ENCODE data around the gene CYP4B1. TPM values are rescaled to one million over a fixed set of nuclear protein-coding genes. Genes with fewer than 3 reads are reported as not detected.
"Not testable (repeated sequence)": the region's sequence is repeated elsewhere in the genome, so short reads cannot be mapped to it uniquely, and the experiment has no call there.

CYP4B1 gene
- total RNA-seq, 4 donors from 2014 or later: 35.7 to 215 (median 75.1) TPM

- TF ChIP-seq POLR2A (IDR thresholded peaks at IDR 0.05): no peak
- no peak for TF ChIP-seq CTCF (IDR thresholded peaks at IDR 0.05)
- 93 to 96% methylated on average over 1 of the region's 1 CpG for whole genome bisulfite sequencing, 2 donors
- DNase-seq (ENCODE audit: low spot score in 2 of 2): no peak
- no peak overlapping the region for H3K4me3 ChIP-seq (ENCODE audit: low read depth, poor library complexity, severe bottlenecking)
- intact Hi-C loops (cut with DNase I; ENCODE audit: low total_unique reads): no loop called here
These were observed 14.2 kb upstream of the CYP4B1 start for GRCh38 chr1:46784666-46785065.

DNA sequence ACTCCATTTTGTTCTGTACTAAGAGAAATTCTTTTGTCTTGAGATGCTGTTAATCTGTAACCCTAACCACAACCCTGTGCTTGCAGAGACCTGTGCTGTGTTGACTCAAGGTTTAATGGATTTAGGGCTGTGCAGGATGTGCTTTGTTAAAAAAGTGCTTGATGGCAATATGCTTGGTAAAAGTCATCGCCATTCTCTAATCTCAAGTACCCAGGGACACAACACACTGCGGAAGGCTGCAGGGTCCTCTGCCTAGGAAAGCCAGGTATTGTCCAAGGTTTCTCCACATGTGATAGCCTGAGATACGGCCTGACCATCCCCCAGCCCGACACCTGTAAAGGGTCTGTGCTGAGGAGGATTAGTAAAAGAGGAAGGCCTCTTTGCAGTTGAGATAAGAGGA is 10.2 kb upstream of the CYP4B1 start:
- intact Hi-C loops (cut with DNase I; ENCODE audit: low total_unique reads); H3K4me3 ChIP-seq (ENCODE audit: low read depth, poor library complexity, severe bottlenecking); DNase-seq (ENCODE audit: low spot score in 2 of 2): not testable (repeated sequence)
- 83% methylated on average over 4 of the region's 4 CpGs for WGBS, 2 donors

GRCh38 chr1:46790446-46791101 is 8.3 kb upstream of the CYP4B1 start:
- 14 to 43% methylated on average over 1 of the region's 1 CpG for WGBS, 2 donors
- peak in 1 of 2 donors; percentile 61 for DNase-seq (ENCODE audit: low spot score in 2 of 2)
- no peak overlapping the region for H3K4me3 ChIP-seq (ENCODE audit: low read depth, poor library complexity, severe bottlenecking)
- no peak for TF ChIP-seq CTCF (IDR thresholded peaks at IDR 0.05)
- TF ChIP-seq POLR2A (IDR thresholded peaks at IDR 0.05): no peak
- intact Hi-C loops (cut with DNase I; ENCODE audit: low total_unique reads): no loop called here

GRCh38 chr1:46793126-46793525 is 5.7 kb upstream of the CYP4B1 start:
- no peak for DNase-seq (ENCODE audit: low spot score in 2 of 2)
- intact Hi-C loops (cut with DNase I; ENCODE audit: low total_unique reads): no loop called here
- WGBS, 2 donors: 85 to 86% methylated on average over 3 of the region's 3 CpGs
- H3K4me3 ChIP-seq (ENCODE audit: low read depth, poor library complexity, severe bottlenecking): no peak overlapping the region
- TF ChIP-seq CTCF (IDR thresholded peaks at IDR 0.05) (no peak), POLR2A (IDR thresholded peaks at IDR 0.05) (no peak)

DNA sequence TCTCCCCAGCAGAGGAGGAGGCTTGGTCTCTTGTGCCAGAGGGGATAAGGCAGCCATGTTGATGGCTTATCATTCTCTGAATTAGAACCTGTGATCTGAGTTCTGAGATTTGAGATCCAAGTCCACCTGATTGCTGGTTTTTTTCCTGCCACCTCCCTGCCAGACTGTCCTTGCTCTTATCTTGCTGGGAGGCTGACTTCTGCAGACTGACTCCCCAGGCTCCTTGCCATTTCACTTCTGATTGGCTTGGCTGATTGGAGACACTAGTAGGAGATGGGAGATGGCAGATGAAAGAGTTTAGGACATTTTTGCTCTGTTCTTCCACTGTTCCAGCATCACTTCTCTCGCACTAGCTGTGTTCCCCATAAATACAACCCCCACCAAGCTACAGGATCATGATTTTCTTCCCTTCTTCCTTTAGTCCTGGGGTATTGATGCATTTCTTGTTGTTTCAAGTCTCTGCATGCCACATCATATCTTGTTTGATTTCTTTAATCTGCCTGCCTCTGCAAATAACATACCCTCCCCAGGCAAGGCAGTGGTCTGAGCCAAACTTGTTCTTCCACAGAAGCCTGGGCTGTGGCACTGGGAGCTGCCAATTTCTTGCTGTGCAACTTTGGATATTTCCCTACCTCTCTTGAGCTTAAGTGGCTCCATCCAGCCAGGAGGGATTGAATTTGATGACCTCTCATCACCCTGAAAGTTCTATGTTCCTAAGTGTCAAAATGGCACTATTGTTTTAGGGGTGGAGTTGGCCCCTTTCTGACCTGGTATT is 963 bp upstream of the CYP4B1 start:
- no peak for DNase-seq (ENCODE audit: low spot score in 2 of 2)
- TF ChIP-seq POLR2A (IDR thresholded peaks at IDR 0.05) (no peak), CTCF (IDR thresholded peaks at IDR 0.05) (no peak)
- intact Hi-C loops (cut with DNase I; ENCODE audit: low total_unique reads): no loop called here
- H3K4me3 ChIP-seq (ENCODE audit: low read depth, poor library complexity, severe bottlenecking): no peak overlapping the region
- WGBS, 2 donors: 30 to 77% methylated on average over 1 of the region's 1 CpG

DNA sequence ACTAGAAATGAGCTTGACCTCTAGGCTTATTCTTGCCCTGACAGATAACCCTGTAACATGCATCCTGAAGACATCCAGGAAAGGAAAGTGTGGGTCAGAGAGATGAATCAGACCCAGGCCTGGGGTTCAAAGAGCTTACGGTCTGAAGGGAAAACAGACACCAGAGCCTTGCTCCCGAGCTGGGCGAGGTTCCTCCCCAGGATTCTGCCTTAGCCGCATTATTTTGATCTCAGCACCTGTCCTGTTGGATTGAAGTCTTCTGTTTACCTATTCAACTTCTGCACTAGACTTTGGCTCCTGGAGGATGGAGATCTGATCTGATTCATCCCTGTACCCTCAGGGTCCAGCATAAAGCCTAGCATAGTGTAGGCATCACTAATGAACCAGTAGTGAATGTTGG is 1.9 kb downstream of the CYP4B1 start:
- WGBS, 2 donors: 43 to 54% methylated on average over 4 of the region's 4 CpGs
- intact Hi-C loops (cut with DNase I; ENCODE audit: low total_unique reads): no loop called here
- H3K4me3 ChIP-seq (ENCODE audit: low read depth, poor library complexity, severe bottlenecking): peak overlapping the region; percentile 12
- TF ChIP-seq POLR2A (IDR thresholded peaks at IDR 0.05) (no peak), CTCF (IDR thresholded peaks at IDR 0.05) (no peak)
- no peak for DNase-seq (ENCODE audit: low spot score in 2 of 2)
